ENCODE data around the gene SPATS2L. TPM values are rescaled to one million over a fixed set of nuclear protein-coding genes. Genes with fewer than 3 reads are reported as not detected.

The SPATS2L gene
- total and polyA plus RNA-seq, 2 of the 13 experiments (the other 11 are each of a cell fraction or from before 2014, with no cell fraction given): 154 to 212 TPM

GRCh38 chr2:200496696-200497095 lies 190.2 kb downstream of the SPATS2L start (continued):
- no peak for TF ChIP-seq ZNF543 (CRISPR knock-in tag; IDR thresholded peaks at IDR 0.05)
- TF ChIP-seq CENPX (CRISPR knock-in tag; IDR thresholded peaks at IDR 0.05): no peak
- no peak for TF ChIP-seq KLF12 (CRISPR knock-in tag; IDR thresholded peaks at IDR 0.05; ENCODE audit: borderline replicate concordance)
- TF ChIP-seq ZNF704 (CRISPR knock-in tag; IDR thresholded peaks at IDR 0.05; ENCODE audit: borderline replicate concordance): no peak
- TF ChIP-seq ZNF670 (CRISPR knock-in tag; IDR thresholded peaks at IDR 0.05; ENCODE audit: borderline replicate concordance): no peak
- no peak for TF ChIP-seq GATAD2A (CRISPR knock-in tag; IDR thresholded peaks at IDR 0.05)
- no peak for TF ChIP-seq AKNA (CRISPR knock-in tag; IDR thresholded peaks at IDR 0.05; ENCODE audit: borderline replicate concordance)
- TF ChIP-seq, protein P1, sequence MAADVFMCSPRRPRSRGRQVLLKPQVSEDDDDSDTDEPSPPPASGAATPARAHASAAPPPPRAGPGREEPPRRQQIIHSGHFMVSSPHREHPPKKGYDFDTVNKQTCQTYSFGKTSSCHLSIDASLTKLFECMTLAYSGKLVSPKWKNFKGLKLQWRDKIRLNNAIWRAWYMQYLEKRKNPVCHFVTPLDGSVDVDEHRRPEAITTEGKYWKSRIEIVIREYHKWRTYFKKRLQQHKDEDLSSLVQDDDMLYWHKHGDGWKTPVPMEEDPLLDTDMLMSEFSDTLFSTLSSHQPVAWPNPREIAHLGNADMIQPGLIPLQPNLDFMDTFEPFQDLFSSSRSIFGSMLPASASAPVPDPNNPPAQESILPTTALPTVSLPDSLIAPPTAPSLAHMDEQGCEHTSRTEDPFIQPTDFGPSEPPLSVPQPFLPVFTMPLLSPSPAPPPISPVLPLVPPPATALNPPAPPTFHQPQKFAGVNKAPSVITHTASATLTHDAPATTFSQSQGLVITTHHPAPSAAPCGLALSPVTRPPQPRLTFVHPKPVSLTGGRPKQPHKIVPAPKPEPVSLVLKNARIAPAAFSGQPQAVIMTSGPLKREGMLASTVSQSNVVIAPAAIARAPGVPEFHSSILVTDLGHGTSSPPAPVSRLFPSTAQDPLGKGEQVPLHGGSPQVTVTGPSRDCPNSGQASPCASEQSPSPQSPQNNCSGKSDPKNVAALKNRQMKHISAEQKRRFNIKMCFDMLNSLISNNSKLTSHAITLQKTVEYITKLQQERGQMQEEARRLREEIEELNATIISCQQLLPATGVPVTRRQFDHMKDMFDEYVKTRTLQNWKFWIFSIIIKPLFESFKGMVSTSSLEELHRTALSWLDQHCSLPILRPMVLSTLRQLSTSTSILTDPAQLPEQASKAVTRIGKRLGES (CRISPR knock-in tag; IDR thresholded peaks at IDR 0.05; ENCODE audit: borderline replicate concordance): no peak
- TF ChIP-seq PITX1 (CRISPR knock-in tag; IDR thresholded peaks at IDR 0.05): no peak
- TF ChIP-seq ZNF234 (CRISPR knock-in tag; conservative IDR thresholded peaks at IDR 0.05): no peak
- TF ChIP-seq, protein P2, sequence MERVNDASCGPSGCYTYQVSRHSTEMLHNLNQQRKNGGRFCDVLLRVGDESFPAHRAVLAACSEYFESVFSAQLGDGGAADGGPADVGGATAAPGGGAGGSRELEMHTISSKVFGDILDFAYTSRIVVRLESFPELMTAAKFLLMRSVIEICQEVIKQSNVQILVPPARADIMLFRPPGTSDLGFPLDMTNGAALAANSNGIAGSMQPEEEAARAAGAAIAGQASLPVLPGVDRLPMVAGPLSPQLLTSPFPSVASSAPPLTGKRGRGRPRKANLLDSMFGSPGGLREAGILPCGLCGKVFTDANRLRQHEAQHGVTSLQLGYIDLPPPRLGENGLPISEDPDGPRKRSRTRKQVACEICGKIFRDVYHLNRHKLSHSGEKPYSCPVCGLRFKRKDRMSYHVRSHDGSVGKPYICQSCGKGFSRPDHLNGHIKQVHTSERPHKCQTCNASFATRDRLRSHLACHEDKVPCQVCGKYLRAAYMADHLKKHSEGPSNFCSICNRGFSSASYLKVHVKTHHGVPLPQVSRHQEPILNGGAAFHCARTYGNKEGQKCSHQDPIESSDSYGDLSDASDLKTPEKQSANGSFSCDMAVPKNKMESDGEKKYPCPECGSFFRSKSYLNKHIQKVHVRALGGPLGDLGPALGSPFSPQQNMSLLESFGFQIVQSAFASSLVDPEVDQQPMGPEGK (CRISPR knock-in tag; IDR thresholded peaks at IDR 0.05): no peak
- TF ChIP-seq ZNF512B (CRISPR knock-in tag; IDR thresholded peaks at IDR 0.05; ENCODE audit: borderline replicate concordance): no peak
